ENCODE data around the gene CABP2. TPM values are rescaled to one million over a fixed set of nuclear protein-coding genes. Genes with fewer than 3 reads are reported as not detected.
"Not testable (repeated sequence)": the region's sequence is repeated elsewhere in the genome, so short reads cannot be mapped to it uniquely, and the experiment has no call there.

Gene CABP2
- polyA plus RNA-seq: not detected
- long read RNA-seq, donor 1, partial matches to known transcripts: 261 of 348 reads
- long read RNA-seq, donor 1, other reads (novel, unspliced or antisense): 87 of 348 reads
- long read RNA-seq, donor 2: 0 reads
- long read RNA-seq, donor 3: 0 reads
- long read RNA-seq, donor 4: 0 reads
- long read RNA-seq, donor 5: 0 reads
- long read RNA-seq, donor 6: 0 reads
- long read RNA-seq, donor 7: 0 reads
- long read RNA-seq, donor 8: 0 reads
- long read RNA-seq, donor 9, partial matches to known transcripts: 244 of 341 reads
- long read RNA-seq, donor 9, other reads (novel, unspliced or antisense): 97 of 341 reads
- long read RNA-seq, donor 10: 0 reads

GRCh38 chr11:67522844-67523555, at the start of gene CABP2:
Gene CABP2 (minus strand): TSS chr11:67523446. CDS start chr11:67523326, 120 bp downstream.
- DNase-seq (no peak), FAIRE-seq (no peak)
- H3K27me3 ChIP-seq (ENCODE audit: control insufficient read depth in 3 of 3, insufficient read depth in 3 of 3, low read length in 3 of 3): no peaks in the 10 kb centered on the region
- no peaks in the 10 kb centered on the region for H3K36me3 ChIP-seq (ENCODE audit: control insufficient read depth in 3 of 3, insufficient read depth in 2 of 3, low read depth in 1 of 3, low read length in 3 of 3)
- peaks cover 0 to 17% (median 4%) of the 10 kb centered on the region in 3 donors for H3K4me1 ChIP-seq (ENCODE audit: control insufficient read depth in 3 of 3, insufficient read depth in 2 of 3, low read depth in 1 of 3, low read length in 2 of 3)
- no peak within 1 kb of the TSS for H3K4me3 ChIP-seq (ENCODE audit: low read depth in 1 of 3, low read length in 3 of 3)
- no peaks in the 10 kb centered on the region for H3K9me3 ChIP-seq (ENCODE audit: control insufficient read depth in 2 of 2, insufficient read depth in 1 of 2, low read depth in 1 of 2, low read length in 1 of 2)
- 79 to 84% (median 81%) methylated on average over 22 to 23 of the region's 23 CpGs for WGBS, 3 donors
- no peak within 1 kb of the TSS for H3K27ac ChIP-seq (ENCODE audit: low read depth in 1 of 3, low read length in 2 of 3)

- 11 to 45% (median 24%) methylated on average over 21 of the region's 21 CpGs for WGBS, 3 donors
- Histone ChIP-seq H3K9me3 (ENCODE audit: control insufficient read depth in 2 of 2, insufficient read depth in 1 of 2, low read depth in 1 of 2, low read length in 1 of 2) (peaks cover 0 to 8% of the 10 kb centered on the region in 2 donors), H3K4me1 (ENCODE audit: control insufficient read depth in 3 of 3, insufficient read depth in 2 of 3, low read depth in 1 of 3, low read length in 2 of 3) (peaks cover 0 to 14% (median 0%) of the 10 kb centered on the region in 3 donors), H3K4me3 (ENCODE audit: low read depth in 1 of 3, low read length in 3 of 3) (peak overlapping the region in 1 of 3 donors; percentile 32), H3K27ac (ENCODE audit: low read depth in 1 of 3, low read length in 2 of 3) (peak overlapping the region in 2 of 3 donors; percentile 64 to 80), H3K36me3 (ENCODE audit: control insufficient read depth in 3 of 3, insufficient read depth in 2 of 3, low read depth in 1 of 3, low read length in 3 of 3) (no peaks in the 10 kb centered on the region), H3K27me3 (ENCODE audit: control insufficient read depth in 3 of 3, insufficient read depth in 3 of 3, low read length in 3 of 3) (peaks cover 0 to 3% (median 0%) of the 10 kb centered on the region in 3 donors)
- peak; percentile 80 to 88 for DNase-seq
- FAIRE-seq: no peak
Measured at GRCh38 chr11:67572747-67573419, 49.6 kb upstream of the CABP2 start.

DNA sequence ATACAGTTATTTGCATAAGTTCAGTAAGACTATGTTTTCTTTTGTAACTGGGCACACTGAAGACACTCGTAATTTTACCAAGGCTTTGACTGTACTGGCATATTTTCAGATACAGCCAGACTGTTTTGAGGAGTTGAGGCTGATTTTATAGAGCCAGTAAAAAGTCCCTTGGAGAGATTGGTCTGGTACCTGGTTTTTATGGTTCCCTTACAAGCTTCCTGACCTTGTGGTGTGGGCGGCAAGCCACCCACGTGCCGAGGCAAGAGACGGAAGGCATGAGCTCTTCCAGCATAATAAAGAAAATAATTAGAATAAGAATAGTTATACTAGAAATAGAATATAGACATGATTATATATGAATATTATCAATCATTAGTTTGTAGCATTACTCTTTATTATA, 49.1 kb upstream of the CABP2 start:
- H3K36me3 ChIP-seq (ENCODE audit: control insufficient read depth in 3 of 3, insufficient read depth in 2 of 3, low read depth in 1 of 3, low read length in 3 of 3): no peaks in the 10 kb centered on the region
- H3K9me3 ChIP-seq (ENCODE audit: control insufficient read depth in 2 of 2, insufficient read depth in 1 of 2, low read depth in 1 of 2, low read length in 1 of 2): peaks cover 0 to 8% of the 10 kb centered on the region in 2 donors
- DNase-seq (no peak), FAIRE-seq (no peak)
- peaks cover 0 to 3% (median 0%) of the 10 kb centered on the region in 3 donors for H3K27me3 ChIP-seq (ENCODE audit: control insufficient read depth in 3 of 3, insufficient read depth in 3 of 3, low read length in 3 of 3)
- H3K27ac ChIP-seq (ENCODE audit: low read depth in 1 of 3, low read length in 2 of 3): peak overlapping the region in 1 of 3 donors; percentile 80
- WGBS, 3 donors: 6 to 17% (median 16%) methylated on average over 5 of the region's 5 CpGs
- H3K4me3 ChIP-seq (ENCODE audit: low read depth in 1 of 3, low read length in 3 of 3): no peak overlapping the region
- H3K4me1 ChIP-seq (ENCODE audit: control insufficient read depth in 3 of 3, insufficient read depth in 2 of 3, low read depth in 1 of 3, low read length in 2 of 3): peaks cover 0 to 14% (median 0%) of the 10 kb centered on the region in 3 donors

- FAIRE-seq (no peak), DNase-seq (no peak)
- peaks cover 0 to 3% (median 0%) of the 10 kb centered on the region in 3 donors for H3K27me3 ChIP-seq (ENCODE audit: control insufficient read depth in 3 of 3, insufficient read depth in 3 of 3, low read length in 3 of 3)
- peaks cover 0 to 14% (median 0%) of the 10 kb centered on the region in 3 donors for H3K4me1 ChIP-seq (ENCODE audit: control insufficient read depth in 3 of 3, insufficient read depth in 2 of 3, low read depth in 1 of 3, low read length in 2 of 3)
- no peak overlapping the region for H3K27ac ChIP-seq (ENCODE audit: low read depth in 1 of 3, low read length in 2 of 3)
- no peaks in the 10 kb centered on the region for H3K36me3 ChIP-seq (ENCODE audit: control insufficient read depth in 3 of 3, insufficient read depth in 2 of 3, low read depth in 1 of 3, low read length in 3 of 3)
- H3K4me3 ChIP-seq (ENCODE audit: low read depth in 1 of 3, low read length in 3 of 3): no peak overlapping the region
- peaks cover 0 to 8% of the 10 kb centered on the region in 2 donors for H3K9me3 ChIP-seq (ENCODE audit: control insufficient read depth in 2 of 2, insufficient read depth in 1 of 2, low read depth in 1 of 2, low read length in 1 of 2)
- WGBS, 3 donors: 79 to 84% (median 84%) methylated on average over 6 of the region's 6 CpGs
Measured at GRCh38 chr11:67571443-67571842, 48.2 kb upstream of the CABP2 start.

GRCh38 chr11:67564230-67564629, 41.0 kb upstream of the CABP2 start:
- WGBS, 3 donors: 53 to 85% (median 70%) methylated on average over 4 of the region's 4 CpGs
- H3K9me3 ChIP-seq (ENCODE audit: control insufficient read depth in 2 of 2, insufficient read depth in 1 of 2, low read depth in 1 of 2, low read length in 1 of 2): no peaks in the 10 kb centered on the region
- H3K36me3 ChIP-seq (ENCODE audit: control insufficient read depth in 3 of 3, insufficient read depth in 2 of 3, low read depth in 1 of 3, low read length in 3 of 3): no peaks in the 10 kb centered on the region
- DNase-seq: no peak
- peaks cover 0 to 37% (median 2%) of the 10 kb centered on the region in 3 donors for H3K4me1 ChIP-seq (ENCODE audit: control insufficient read depth in 3 of 3, insufficient read depth in 2 of 3, low read depth in 1 of 3, low read length in 2 of 3)
- H3K4me3 ChIP-seq (ENCODE audit: low read depth in 1 of 3, low read length in 3 of 3): no peak overlapping the region
- no peaks in the 10 kb centered on the region for H3K27me3 ChIP-seq (ENCODE audit: control insufficient read depth in 3 of 3, insufficient read depth in 3 of 3, low read length in 3 of 3)
- peak overlapping the region in 2 of 3 donors; percentile 18 to 63 for H3K27ac ChIP-seq (ENCODE audit: low read depth in 1 of 3, low read length in 2 of 3)
- FAIRE-seq: no peak

GRCh38 chr11:67563705-67564114, 40.5 kb upstream of the CABP2 start:
- H3K4me3 ChIP-seq (ENCODE audit: low read depth in 1 of 3, low read length in 3 of 3); H3K36me3 ChIP-seq (ENCODE audit: control insufficient read depth in 3 of 3, insufficient read depth in 2 of 3, low read depth in 1 of 3, low read length in 3 of 3); H3K27me3 ChIP-seq (ENCODE audit: control insufficient read depth in 3 of 3, insufficient read depth in 3 of 3, low read length in 3 of 3); H3K9me3 ChIP-seq (ENCODE audit: control insufficient read depth in 2 of 2, insufficient read depth in 1 of 2, low read depth in 1 of 2, low read length in 1 of 2); FAIRE-seq: not testable (repeated sequence)
- peak overlapping the region in 2 of 3 donors; percentile 18 to 81 for H3K27ac ChIP-seq (ENCODE audit: low read depth in 1 of 3, low read length in 2 of 3)
- 14 to 57% (median 28%) methylated on average over 11 of the region's 11 CpGs for WGBS, 3 donors
- peak; percentile 91 to 94 for DNase-seq
- H3K4me1 ChIP-seq (ENCODE audit: control insufficient read depth in 3 of 3, insufficient read depth in 2 of 3, low read depth in 1 of 3, low read length in 2 of 3): peaks cover 0 to 42% (median 2%) of the 10 kb centered on the region in 3 donors

GRCh38 chr11:67562963-67563704, 39.9 kb upstream of the CABP2 start:
- H3K9me3 ChIP-seq (ENCODE audit: control insufficient read depth in 2 of 2, insufficient read depth in 1 of 2, low read depth in 1 of 2, low read length in 1 of 2): no peaks in the 10 kb centered on the region
- H3K36me3 ChIP-seq (ENCODE audit: control insufficient read depth in 3 of 3, insufficient read depth in 2 of 3, low read depth in 1 of 3, low read length in 3 of 3): no peaks in the 10 kb centered on the region
- H3K4me3 ChIP-seq (ENCODE audit: low read depth in 1 of 3, low read length in 3 of 3): no peak overlapping the region
- DNase-seq (peak in 1 of 2 donors; percentile 42), FAIRE-seq (no peak)
- 72 to 87% (median 75%) methylated on average over 10 of the region's 10 CpGs for WGBS, 3 donors
- H3K27me3 ChIP-seq (ENCODE audit: control insufficient read depth in 3 of 3, insufficient read depth in 3 of 3, low read length in 3 of 3): no peaks in the 10 kb centered on the region
- peaks cover 0 to 48% (median 2%) of the 10 kb centered on the region in 3 donors for H3K4me1 ChIP-seq (ENCODE audit: control insufficient read depth in 3 of 3, insufficient read depth in 2 of 3, low read depth in 1 of 3, low read length in 2 of 3)
- peak overlapping the region in 1 of 3 donors; percentile 81 for H3K27ac ChIP-seq (ENCODE audit: low read depth in 1 of 3, low read length in 2 of 3)

Measured in small intestine (tissue), 16 donors.